IPS-18c (cell line): ENCODE data around the gene UROC1.

ENCODE experiments used
- H3K4me3 ChIP-seq: 2 replicates; pipeline ENCODE4 v1.7.0; 2013; ENCODE audit warnings: low read depth, mild to moderate bottlenecking, low read length, moderate library complexity; ENCODE audit not compliant: insufficient read depth
- H3K9me3 ChIP-seq: one replicate; pipeline ENCODE4 v1.6.1; 2013; ENCODE audit warnings: mild to moderate bottlenecking, low read length, moderate library complexity; ENCODE audit not compliant: control insufficient read depth, insufficient read depth

The UROC1 gene

DNA sequence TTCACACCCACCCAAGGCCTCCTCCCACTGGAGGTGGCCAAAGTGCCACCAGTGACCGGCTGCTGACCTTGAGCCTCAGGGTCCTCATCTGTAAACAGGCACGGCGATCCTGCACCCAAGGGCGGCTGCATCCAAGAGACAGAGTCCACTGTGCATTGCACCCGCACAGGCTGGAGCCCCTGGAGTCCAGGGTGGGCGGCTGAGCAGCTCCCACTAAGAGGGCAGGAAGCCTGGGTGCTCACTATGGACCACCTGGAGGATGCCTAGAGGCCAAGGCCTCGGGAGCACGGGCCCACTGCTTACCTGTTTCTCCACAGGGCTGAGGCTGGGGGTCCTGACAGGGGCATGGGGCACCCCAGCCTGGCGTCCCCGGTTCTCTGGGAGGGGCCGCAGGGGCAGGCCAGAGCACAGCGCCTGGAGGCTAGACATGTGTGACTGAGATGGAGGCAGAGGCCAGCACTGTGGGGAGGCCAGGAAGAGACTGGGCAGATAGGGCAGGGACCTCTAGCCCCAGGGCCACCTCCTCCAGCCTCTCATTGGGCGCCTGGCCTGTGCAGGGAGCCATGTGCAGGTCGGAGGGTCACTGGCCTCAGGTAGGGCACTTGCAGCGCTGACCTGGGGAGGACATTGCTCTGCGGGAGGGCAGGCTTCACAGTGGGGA lies at the start of gene UROC1:
UROC1 (minus strand) TSS at position 483 of the 661 bp plus-strand sequence; CDS start at position 429, 54 bp downstream.
- Histone ChIP-seq H3K4me3 (no peak within 1 kb of the TSS), H3K9me3 (no peaks in the 10 kb centered on the region)

GRCh38 chr3:126562737-126563276 lies 45.2 kb upstream of the UROC1 start:
- no peaks in the 10 kb centered on the region for H3K9me3 ChIP-seq
- no peak overlapping the region for H3K4me3 ChIP-seq

GRCh38 chr3:126558336-126559071 lies 40.9 kb upstream of the UROC1 start, which contains the start of gene C3orf22:
C3orf22 (minus strand) TSS chr3:126558932; CDS start chr3:126553390, 5,542 bp downstream.
- no peak within 1 kb of the TSS for H3K4me3 ChIP-seq
- H3K9me3 ChIP-seq: no peaks in the 10 kb centered on the region

DNA sequence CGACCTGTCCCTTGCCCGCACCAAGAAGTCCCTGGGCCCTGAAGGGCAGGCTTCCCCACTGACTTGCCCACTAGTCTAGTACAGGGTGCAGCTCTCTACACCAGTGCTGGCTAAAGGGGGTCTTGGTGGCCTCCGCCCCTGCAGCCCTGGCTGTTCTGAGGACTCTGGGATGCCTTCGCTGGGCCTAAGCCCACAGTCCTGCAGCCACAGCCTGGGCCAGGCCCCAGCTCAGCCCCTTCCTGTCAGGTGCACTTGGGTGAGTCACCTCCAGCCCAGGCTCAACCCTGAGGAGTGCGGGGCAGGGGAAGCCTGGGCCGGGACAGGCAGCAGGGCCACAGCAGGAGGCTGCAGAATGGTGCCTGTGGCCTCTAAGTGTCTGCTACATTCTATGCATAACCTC lies 40.2 kb upstream of the UROC1 start:
- Histone ChIP-seq H3K4me3 (no peak overlapping the region), H3K9me3 (no peaks in the 10 kb centered on the region)

DNA sequence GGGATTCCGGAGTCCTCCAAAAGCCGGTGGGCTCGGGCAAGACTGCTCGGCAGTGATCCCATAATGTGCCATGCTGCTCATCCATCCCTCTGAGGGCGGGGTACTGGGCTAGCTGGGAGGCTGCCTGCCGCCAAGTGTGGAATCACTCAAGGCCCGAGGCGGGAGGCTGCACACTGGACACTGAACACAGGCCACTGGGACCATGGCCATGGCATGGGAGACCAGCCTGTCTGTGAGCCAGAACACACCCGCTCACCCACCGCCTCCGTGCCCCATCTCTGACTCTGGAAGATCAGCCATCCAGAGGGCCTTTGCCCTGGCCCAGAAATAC lies 39.8 kb upstream of the UROC1 start:
- Histone ChIP-seq H3K4me3 (no peak overlapping the region), H3K9me3 (no peaks in the 10 kb centered on the region)

- no peaks in the 10 kb centered on the region for H3K9me3 ChIP-seq
- H3K4me3 ChIP-seq: no peak overlapping the region
Measured at GRCh38 chr3:126556637-126557414, 39.3 kb upstream of the UROC1 start.

DNA sequence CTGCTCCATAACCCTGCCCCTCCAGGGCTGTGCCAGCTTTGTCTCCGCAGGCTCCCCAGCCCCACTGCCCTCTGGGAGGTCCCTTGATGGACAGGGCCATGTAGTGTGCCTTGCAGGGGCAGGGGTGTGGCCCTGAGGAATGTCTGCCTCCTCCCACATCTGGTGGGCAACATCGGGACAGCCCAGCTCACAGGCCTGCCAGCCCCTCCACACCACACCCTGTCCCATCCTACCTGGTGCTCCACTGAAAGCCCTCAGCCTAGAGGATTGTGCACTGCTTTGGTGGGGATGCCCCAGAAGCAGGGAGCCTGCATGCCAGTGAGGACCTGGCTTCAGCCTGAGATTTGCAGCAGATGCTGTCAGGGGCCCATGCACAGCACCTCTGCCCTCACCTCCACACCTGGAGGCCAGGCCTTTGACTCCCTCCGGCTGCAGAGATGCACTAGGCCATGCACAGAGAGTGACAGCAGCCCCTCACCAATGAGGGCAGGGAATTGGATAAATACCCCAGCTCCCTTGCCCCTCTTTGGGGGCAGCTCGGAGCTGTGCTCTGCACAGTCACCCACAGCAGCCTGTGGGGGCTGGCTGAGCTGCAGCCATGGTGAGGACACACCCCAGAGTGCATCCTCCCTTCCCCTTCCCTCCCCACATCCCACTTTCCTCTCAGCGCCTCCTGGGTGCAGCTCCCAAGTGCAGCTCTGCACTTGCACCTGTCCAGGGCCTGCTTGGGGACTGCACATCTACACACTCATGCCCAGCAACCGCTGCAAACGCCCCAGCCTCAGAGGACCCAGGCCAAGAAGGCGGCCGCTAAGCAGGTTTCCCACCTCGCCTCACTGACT lies 38.4 kb upstream of the UROC1 start:
- Histone ChIP-seq H3K9me3 (no peaks in the 10 kb centered on the region), H3K4me3 (no peak overlapping the region)

DNA sequence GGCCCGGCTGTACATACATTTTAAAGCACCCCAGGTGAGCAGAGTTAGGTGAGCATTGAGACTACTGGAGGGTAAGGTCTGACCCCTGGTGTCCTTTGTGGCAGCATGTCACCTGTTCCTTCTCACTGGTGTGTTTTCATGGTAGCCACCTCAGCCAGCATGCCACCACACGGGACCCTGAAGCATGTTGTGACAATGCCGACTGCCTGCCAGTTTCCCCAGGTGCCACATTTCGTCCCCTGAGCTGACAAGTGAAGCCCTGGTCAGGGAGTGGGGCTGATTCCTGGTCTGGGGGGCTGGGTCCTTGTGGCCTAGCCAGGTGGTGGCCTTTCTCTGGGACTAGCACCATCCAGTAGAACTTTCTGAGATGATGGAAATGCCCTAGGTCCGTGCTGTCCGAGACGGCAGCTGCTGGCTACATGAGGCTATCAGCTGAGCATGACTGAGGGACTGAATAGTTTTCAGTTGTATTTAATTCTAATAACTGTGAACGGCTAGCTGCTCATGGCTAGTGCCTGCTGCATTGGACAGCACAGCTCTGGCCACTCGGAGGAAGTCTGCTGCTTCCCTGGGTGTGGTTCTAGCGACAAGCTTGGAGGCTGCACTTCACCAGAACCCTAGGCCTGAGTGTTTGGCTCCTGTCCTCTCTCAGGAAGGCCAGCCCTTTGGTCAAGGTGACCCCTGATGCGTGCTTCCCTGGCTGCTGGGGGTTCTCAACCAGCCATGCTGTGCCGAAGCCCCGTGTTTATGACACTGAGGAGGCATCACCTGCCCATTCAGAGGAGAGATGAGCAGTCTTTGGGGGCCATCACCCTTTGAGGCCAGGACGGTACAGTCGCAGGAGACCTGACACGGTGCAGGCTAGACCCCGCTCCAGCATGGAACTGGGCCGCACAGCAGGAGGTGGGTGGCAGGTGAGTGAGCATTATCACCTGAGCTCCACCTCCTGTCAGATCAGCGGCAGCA lies 37.3 kb upstream of the UROC1 start:
- no peak overlapping the region for H3K4me3 ChIP-seq
- H3K9me3 ChIP-seq: no peaks in the 10 kb centered on the region

- no peak overlapping the region for H3K4me3 ChIP-seq
- no peaks in the 10 kb centered on the region for H3K9me3 ChIP-seq
Measured at GRCh38 chr3:126553284-126554084, 35.9 kb upstream of the UROC1 start.

- H3K4me3 ChIP-seq: no peak overlapping the region
Measured at GRCh38 chr3:126552688-126553283, 35.2 kb upstream of the UROC1 start.

GRCh38 chr3:126551839-126552687 lies 34.5 kb upstream of the UROC1 start:
- Histone ChIP-seq H3K9me3 (no peaks in the 10 kb centered on the region), H3K4me3 (no peak overlapping the region)

More at GRCh38 chr3:126552688-126553283, 35.2 kb upstream of the UROC1 start:
- no peaks in the 10 kb centered on the region for H3K9me3 ChIP-seq

GRCh38 chr3:126551121-126551838 lies 33.7 kb upstream of the UROC1 start:
- H3K9me3 ChIP-seq: no peaks in the 10 kb centered on the region
- H3K4me3 ChIP-seq: no peak overlapping the region

DNA sequence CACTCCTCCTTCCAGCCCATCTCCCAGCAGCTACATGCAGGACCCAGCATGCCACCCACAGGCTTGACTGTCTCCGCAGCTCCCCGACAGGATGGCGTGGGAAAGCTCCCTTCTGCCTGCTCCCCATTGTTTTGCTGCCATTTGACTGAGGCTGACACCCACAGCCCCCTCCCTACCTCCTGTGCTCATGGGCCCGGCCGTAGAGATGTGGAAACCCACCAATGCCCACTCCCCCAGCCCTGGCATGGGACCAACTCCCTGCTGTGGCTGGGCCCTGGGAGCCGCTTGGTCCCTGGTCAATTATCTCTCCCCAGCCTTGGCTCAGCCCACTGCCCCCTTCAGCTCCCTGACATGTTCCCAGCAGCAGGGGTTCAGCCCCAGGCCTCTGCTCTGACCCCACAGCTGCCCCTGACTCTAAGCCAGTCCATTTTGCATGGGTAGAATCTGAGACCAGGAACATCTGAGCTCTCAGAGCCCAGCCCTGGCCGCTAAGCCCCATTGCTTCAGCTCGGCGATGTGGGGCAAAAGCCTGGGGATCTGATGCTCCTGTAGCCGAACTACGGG lies 33.0 kb upstream of the UROC1 start:
- Histone ChIP-seq H3K4me3 (no peak overlapping the region), H3K9me3 (no peaks in the 10 kb centered on the region)
